Vagina (tissue), 2 donors: ENCODE data around the gene RNU6-9. TPM values are rescaled to one million over a fixed set of nuclear protein-coding genes. Genes with fewer than 3 reads are reported as not detected.
"Not testable (repeated sequence)": the region's sequence is repeated elsewhere in the genome, so short reads cannot be mapped to it uniquely, and the experiment has no call there.

Source experiments
- DNase-seq, 2 donors: peaks; one replicate each; pipeline ENCODE4 v3.0.0-alpha.2; 2017; ENCODE audit errors: extremely low spot score in 2 of 2
- H3K27ac ChIP-seq: fragments of 200-600 bp; sonication (generic); one replicate; pipeline ENCODE4 v1.5.1; 2019
- H3K27me3 ChIP-seq: fragments of 200-600 bp; sonication (generic); one replicate; pipeline ENCODE4 v1.5.1; 2019
- H3K36me3 ChIP-seq, 2 donors: fragments of 200-600 bp; sonication (generic); one replicate each; pipeline ENCODE4 v1.5.1; 2017 to 2019
- H3K4me1 ChIP-seq: fragments of 200-600 bp; sonication (generic); one replicate; pipeline ENCODE4 v1.5.1; 2019
- H3K4me3 ChIP-seq, 2 donors: fragments of 200-600 bp; sonication (generic); 1 replicate in 1 of 2; 2 replicates in 1 of 2; pipeline ENCODE4 v1.5.1; 2016 to 2019
- H3K9me3 ChIP-seq: fragments of 200-600 bp; sonication (generic); one replicate; pipeline ENCODE4 v1.5.1; 2019
- CTCF ChIP-seq, 3 experiments: fragments of 450-650 bp in 2 of 3; fragments of 200-600 bp in 1 of 3; sonication (generic) in 1 of 3; IDR thresholded peaks; one replicate each; pipeline ENCODE4 v1.5.1; 2017 to 2019; ENCODE audit warnings: antibody characterized with exemption in 3 of 3, mild to moderate bottlenecking in 2 of 3, moderate library complexity in 2 of 3
- POLR2A ChIP-seq, 2 donors: fragments of 450-650 bp; IDR thresholded peaks; one replicate each; pipeline ENCODE4 v1.6.1; 2017; ENCODE audit warnings: antibody characterized with exemption in 2 of 2, mild to moderate bottlenecking in 2 of 2, moderate library complexity in 2 of 2
- POLR2AphosphoS5 ChIP-seq, 2 donors: sonication (generic); formaldehyde crosslinking; IDR thresholded peaks; one replicate each; pipeline ENCODE4 v1.9.0; 2017; ENCODE audit warnings: antibody characterized with exemption in 2 of 2, mild to moderate bottlenecking in 2 of 2, low read depth in 1 of 2; ENCODE audit not compliant: insufficient read depth in 1 of 2
- intact Hi-C: fragments of 100-400 bp; cut with DNase I; formaldehyde crosslinking; loops from one replicate; pipeline ENCODE4 v1.15.1; 2023
- total RNA-seq: library from RNA; depleted of rRNA; stranded (reverse); fragments of >200 nt; gene quantifications from one replicate; pipeline ENCODE4 v1.2.3, GENCODE V29; 2016

The RNU6-9 gene
- total RNA-seq, 1 donor from 2014 or later = not detected

DNA sequence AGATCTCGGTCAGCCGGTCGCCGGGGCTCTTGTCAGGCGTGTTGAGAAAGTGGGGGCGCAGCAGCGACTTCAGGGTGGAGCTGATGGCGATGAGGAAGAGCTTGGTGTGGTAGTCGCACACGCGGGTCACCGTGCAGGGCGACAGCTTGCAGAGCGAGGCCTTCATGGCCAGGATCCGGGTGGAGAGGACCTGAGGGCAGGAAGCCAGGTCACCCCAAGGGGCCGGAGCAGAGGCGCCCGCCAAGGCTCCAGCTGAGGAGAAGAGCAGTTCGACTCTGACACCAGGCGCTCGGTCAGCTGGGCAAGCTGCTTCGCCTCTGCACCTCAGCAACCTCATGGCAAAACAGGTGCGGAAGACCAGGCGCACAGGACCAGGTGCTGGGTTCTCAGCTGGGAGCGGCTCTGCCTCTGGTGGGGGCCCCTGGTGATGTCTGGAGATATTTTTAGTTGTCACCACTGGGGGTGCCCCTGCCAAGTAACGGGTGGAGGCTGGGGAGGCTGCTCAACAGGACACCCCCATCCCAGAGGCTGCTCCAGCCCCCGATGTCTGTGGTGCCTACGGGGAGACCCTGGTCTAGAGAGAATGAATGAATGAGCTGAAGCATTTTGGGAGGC, 17.9 kb upstream of the RNU6-9 start:
- intact Hi-C loops = no loop called here
- DNase-seq = no peak
- H3K4me3 ChIP-seq = no peak overlapping the region
- H3K27ac ChIP-seq = no peak overlapping the region
- peaks cover 0 to 46% of the 10 kb centered on the region in 2 donors for H3K36me3 ChIP-seq
- peak in 1 of 2 donors; percentile 11 for TF ChIP-seq POLR2AphosphoS5 (IDR thresholded peaks at IDR 0.05; ENCODE audit: insufficient read depth in 1 of 2, low read depth in 1 of 2)
- TF ChIP-seq POLR2A (IDR thresholded peaks at IDR 0.05) = no peak
- H3K27me3 ChIP-seq = no peaks in the 10 kb centered on the region
- H3K9me3 ChIP-seq = no peaks in the 10 kb centered on the region
- H3K4me1 ChIP-seq = peaks cover 17% of the 10 kb centered on the region

- H3K36me3 ChIP-seq = peaks cover 0 to 46% of the 10 kb centered on the region in 2 donors
- no peaks in the 10 kb centered on the region for H3K27me3 ChIP-seq
- H3K9me3 ChIP-seq = no peaks in the 10 kb centered on the region
- no peak for DNase-seq
- no peak overlapping the region for H3K27ac ChIP-seq
- H3K4me1 ChIP-seq = peaks cover 12% of the 10 kb centered on the region
- H3K4me3 ChIP-seq = no peak overlapping the region
- intact Hi-C loops = no loop called here
- no peak for TF ChIP-seq POLR2A (IDR thresholded peaks at IDR 0.05)
- no peak for TF ChIP-seq POLR2AphosphoS5 (IDR thresholded peaks at IDR 0.05; ENCODE audit: insufficient read depth in 1 of 2, low read depth in 1 of 2)
- TF ChIP-seq CTCF (IDR thresholded peaks at IDR 0.05) = no peak
Measured at GRCh38 chr19:876089-876488, 17.2 kb upstream of the RNU6-9 start.

DNA sequence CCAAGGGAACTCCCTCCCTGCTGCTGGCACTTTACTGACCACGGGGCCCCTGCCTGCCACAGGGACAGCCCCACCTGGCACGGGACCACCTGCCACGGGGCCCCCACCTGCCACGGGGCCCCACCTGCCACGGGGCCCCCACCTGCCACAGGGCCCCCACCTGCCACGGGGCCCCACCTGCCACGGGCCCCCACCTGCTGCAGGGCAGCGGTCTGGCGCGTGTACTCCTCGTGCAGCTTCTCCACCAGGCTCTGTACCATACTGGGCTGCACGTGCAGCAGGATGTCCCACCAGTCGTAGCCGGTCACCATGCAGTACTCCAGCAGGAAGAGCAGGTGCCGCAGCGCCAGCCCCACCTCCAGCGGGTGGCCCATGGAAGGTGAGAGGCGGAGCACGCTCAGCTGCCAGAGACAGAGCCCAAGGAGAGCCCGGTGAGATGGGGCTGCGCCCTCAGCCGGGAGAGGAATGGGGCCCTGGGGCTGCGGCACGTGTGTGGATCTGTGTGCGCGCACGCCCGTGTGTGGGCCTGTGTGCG, 16.4 kb upstream of the RNU6-9 start:
- H3K27ac ChIP-seq = no peak overlapping the region

DNA sequence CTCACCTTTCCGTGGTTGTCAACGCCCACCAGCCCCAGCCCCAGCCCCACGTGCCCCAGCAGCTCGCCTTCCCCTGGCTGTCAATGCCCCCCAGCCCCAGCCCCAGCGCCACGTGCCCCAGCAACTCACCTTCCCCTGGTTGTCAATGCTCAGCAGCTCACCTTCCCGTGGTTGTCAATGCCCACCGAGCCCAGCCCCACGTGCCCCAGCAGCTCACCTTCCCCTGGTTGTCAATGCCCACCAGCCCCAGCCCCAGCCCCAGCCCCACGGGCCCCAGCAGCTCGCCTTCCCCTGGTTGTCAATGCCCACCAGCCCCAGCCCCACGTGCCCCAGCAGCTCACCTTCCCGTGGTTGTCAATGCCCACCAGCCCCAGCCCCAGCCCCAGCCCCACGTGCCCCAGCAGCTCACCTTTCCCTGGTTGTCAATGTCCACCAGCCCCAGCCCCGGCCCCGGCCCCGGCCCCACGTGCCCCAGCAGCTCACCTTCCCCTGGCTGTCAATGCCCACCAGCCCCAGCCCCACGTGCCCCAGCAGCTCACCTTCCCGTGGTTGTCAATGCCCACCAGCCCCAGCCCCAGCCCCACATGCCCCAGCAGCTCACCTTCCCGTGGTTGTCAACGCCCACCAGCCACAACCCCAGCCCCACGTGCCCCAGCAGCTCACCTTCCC, 15.2 kb upstream of the RNU6-9 start:
- H3K4me3 ChIP-seq, H3K27me3 ChIP-seq, H3K9me3 ChIP-seq, H3K27ac ChIP-seq, intact Hi-C loops, H3K4me1 ChIP-seq, DNase-seq: not testable (repeated sequence)
- peaks cover 3 to 62% of the 10 kb centered on the region in 2 donors for H3K36me3 ChIP-seq

More for the DNA sequence above, 16.4 kb upstream of the RNU6-9 start:
- TF ChIP-seq POLR2A (IDR thresholded peaks at IDR 0.05) = no peak
- TF ChIP-seq POLR2AphosphoS5 (IDR thresholded peaks at IDR 0.05; ENCODE audit: insufficient read depth in 1 of 2, low read depth in 1 of 2) = peak in 1 of 2 donors; percentile 41
- no peak for TF ChIP-seq CTCF (IDR thresholded peaks at IDR 0.05)
- no peaks in the 10 kb centered on the region for H3K9me3 ChIP-seq
- intact Hi-C loops = no loop called here
- no peak for DNase-seq
- H3K4me3 ChIP-seq = no peak overlapping the region
- no peaks in the 10 kb centered on the region for H3K27me3 ChIP-seq
- H3K36me3 ChIP-seq = peaks cover 3 to 50% of the 10 kb centered on the region in 2 donors
- peaks cover 9% of the 10 kb centered on the region for H3K4me1 ChIP-seq

DNA sequence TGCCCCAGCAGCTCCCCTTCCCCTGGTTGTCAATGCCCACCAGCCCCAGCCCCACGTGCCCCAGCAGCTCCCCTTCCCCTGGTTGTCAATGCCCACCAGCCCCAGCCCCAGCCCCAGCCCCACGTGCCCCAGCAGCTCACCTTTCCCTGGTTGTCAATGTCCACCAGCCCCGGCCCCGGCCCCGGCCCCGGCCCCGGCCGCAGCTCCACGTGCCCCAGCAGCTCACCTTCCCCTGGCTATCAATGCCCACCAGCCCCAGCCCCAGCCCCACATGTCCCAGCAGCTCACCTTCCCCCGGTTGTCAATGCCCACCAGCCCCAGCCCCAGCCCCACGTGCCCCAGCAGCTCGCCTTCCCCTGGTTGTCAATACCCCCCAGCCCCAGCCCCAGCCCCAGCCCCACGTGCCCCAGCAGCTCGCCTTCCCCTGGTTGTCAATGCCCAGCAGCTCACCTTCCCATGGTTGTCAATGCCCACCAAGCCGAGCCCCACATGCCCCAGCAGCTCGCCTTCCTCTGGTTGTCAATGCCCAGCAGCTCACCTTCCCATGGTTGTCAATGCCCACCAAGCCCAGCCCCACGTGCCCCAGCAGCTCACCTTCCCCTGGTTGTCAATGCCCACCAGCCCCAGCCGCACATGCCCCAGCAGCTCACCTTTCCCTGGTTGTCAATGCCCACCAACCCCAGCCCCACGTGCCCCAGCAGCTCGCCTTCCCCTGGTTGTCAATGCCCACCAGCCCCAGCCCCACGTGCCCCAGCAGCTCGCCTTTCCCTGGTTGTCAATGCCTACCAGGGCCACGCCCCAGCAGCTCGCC, 14.3 kb upstream of the RNU6-9 start:
- DNase-seq, H3K9me3 ChIP-seq, H3K27me3 ChIP-seq, intact Hi-C loops, H3K4me3 ChIP-seq, H3K27ac ChIP-seq, H3K4me1 ChIP-seq: not testable (repeated sequence)
- peaks cover 3 to 65% of the 10 kb centered on the region in 2 donors for H3K36me3 ChIP-seq

DNA sequence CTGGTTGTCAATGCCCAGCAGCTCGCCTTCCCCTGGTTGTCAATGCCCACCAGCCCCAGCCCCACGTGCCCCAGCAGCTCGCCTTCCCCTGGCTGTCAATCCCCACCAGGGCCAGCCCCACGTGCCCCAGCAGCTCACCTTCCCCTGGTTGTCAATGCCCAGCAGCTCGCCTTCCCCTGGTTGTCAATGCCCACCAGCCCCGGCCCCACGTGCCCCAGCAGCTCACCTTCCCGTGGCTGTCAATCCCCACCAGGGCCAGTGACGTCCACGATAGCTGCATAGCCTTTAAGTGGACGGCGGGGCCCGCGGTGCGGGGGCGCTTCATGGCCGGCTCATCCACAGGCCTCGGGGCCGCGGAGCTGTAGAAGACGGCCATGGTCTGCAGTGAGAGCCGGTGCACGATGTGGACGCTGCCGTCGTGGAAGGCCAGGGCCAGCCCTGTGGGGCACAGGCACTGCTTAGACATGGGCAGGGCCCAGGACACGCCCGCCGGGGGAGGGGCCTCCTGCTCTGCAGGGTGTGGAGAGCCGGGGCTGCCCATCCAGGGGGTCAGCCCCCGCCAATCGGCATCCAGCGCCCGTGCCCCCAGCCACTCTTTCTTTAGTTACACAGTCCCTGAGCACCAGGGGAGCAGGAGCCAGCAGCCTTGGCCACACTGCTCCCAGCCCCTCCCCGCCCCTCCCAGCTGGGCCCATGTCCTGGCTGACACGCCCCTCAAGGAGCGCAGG, 13.4 kb upstream of the RNU6-9 start:
- no peaks in the 10 kb centered on the region for H3K9me3 ChIP-seq
- no peaks in the 10 kb centered on the region for H3K4me1 ChIP-seq
- TF ChIP-seq POLR2A (IDR thresholded peaks at IDR 0.05) (no peak), CTCF (IDR thresholded peaks at IDR 0.05) (no peak), POLR2AphosphoS5 (IDR thresholded peaks at IDR 0.05; ENCODE audit: insufficient read depth in 1 of 2, low read depth in 1 of 2) (no peak)
- H3K36me3 ChIP-seq = peaks cover 3 to 72% of the 10 kb centered on the region in 2 donors
- no peak overlapping the region for H3K4me3 ChIP-seq
- H3K27me3 ChIP-seq = no peaks in the 10 kb centered on the region
- DNase-seq = no peak
- H3K27ac ChIP-seq = no peak overlapping the region
- intact Hi-C loops = no loop called here
